ENCODE results near the gene TRIM49D1.
"Not testable (repeated sequence)": the region's sequence is repeated elsewhere in the genome, so short reads cannot be mapped to it uniquely, and the experiment has no call there.

TRIM49D1 gene

GRCh38 chr11:89922195-89922660 is at the start of gene TRIM49D1:
TSS of gene TRIM49D1 (minus strand) at chr11:89922245. CDS start at chr11:89917710, 4,535 bp downstream.
- DNase-seq (ENCODE audit: low spot score) = no peak

GRCh38 chr11:89965737-89966136 is 43.7 kb upstream of the TRIM49D1 start, which contains the start of gene TRIM64:
TSS of gene TRIM64 (plus strand) at chr11:89966037. CDS start at chr11:89968504, 2,467 bp downstream.
- not testable (repeated sequence) for DNase-seq (ENCODE audit: low spot score)

GRCh38 chr11:89960833-89961232 is 38.8 kb upstream of the TRIM49D1 start:
- not testable (repeated sequence) for DNase-seq (ENCODE audit: low spot score)

GRCh38 chr11:89923764-89924163 is 1.7 kb upstream of the TRIM49D1 start, which contains the start of gene TRIM49D2:
TSS of gene TRIM49D2 (plus strand) at chr11:89924064. CDS start at chr11:89926762, 2,698 bp downstream.
- not testable (repeated sequence) for DNase-seq (ENCODE audit: low spot score)

- not testable (repeated sequence) for DNase-seq (ENCODE audit: low spot score)
Observed at GRCh38 chr11:89900809-89901208, 21.2 kb downstream of the TRIM49D1 start.

GRCh38 chr11:89893245-89893644 is 28.8 kb downstream of the TRIM49D1 start:
- not testable (repeated sequence) for DNase-seq (ENCODE audit: low spot score)

- not testable (repeated sequence) for DNase-seq (ENCODE audit: low spot score)
Observed at GRCh38 chr11:89877511-89877910, 44.5 kb downstream of the TRIM49D1 start.

GRCh38 chr11:89872588-89872987 is 49.5 kb downstream of the TRIM49D1 start:
- not testable (repeated sequence) for DNase-seq (ENCODE audit: low spot score)

- DNase-seq (ENCODE audit: low spot score) = not testable (repeated sequence)
Observed at GRCh38 chr11:89865223-89865622, 56.8 kb downstream of the TRIM49D1 start.

- not testable (repeated sequence) for DNase-seq (ENCODE audit: low spot score)
Observed at GRCh38 chr11:89863906-89864704, 57.9 kb downstream of the TRIM49D1 start.
